OCI-LY1 (cell line): ENCODE data around the gene KCMF1.

Experiments used
- H2AFZ ChIP-seq: fragments of 200-600 bp; sonication (generic), shearing (Covaris generic); 2 replicates; pipeline ENCODE4 v1.6.0; 2014; ENCODE audit warnings: antibody characterized with exemption, mild to moderate bottlenecking, low read length
- H3F3A ChIP-seq: fragments of 200-600 bp; sonication (generic), shearing (Covaris generic); 2 replicates; pipeline ENCODE4 v1.6.0; 2014; ENCODE audit warnings: mild to moderate bottlenecking, antibody characterized with exemption, low read length, moderate library complexity; ENCODE audit not compliant: insufficient read depth
- H3K27ac ChIP-seq: fragments of 200-600 bp; sonication (generic); 2 replicates; pipeline ENCODE4 v1.5.1; 2014; ENCODE audit warnings: low read length, mixed run types, mild to moderate bottlenecking, low read depth; ENCODE audit not compliant: poor library complexity, severe bottlenecking
- H3K27me3 ChIP-seq: fragments of 200-600 bp; sonication (generic); 2 replicates; pipeline ENCODE4 v1.6.0; 2014; ENCODE audit warnings: antibody characterized with exemption, mild to moderate bottlenecking, low read length, moderate library complexity; ENCODE audit not compliant: insufficient read depth
- H3K36me3 ChIP-seq: fragments of 200-600 bp; sonication (generic); 2 replicates; pipeline ENCODE4 v1.6.1; 2014; ENCODE audit warnings: mild to moderate bottlenecking, antibody characterized with exemption, low read length, moderate library complexity, mixed read lengths; ENCODE audit not compliant: insufficient read depth
- H3K4me1 ChIP-seq: fragments of 200-600 bp; sonication (generic); 2 replicates; pipeline ENCODE4 v1.5.1; 2014; ENCODE audit warnings: mild to moderate bottlenecking, low read length, moderate library complexity; ENCODE audit not compliant: insufficient read depth, severe bottlenecking
- H3K4me2 ChIP-seq: fragments of 200-600 bp; sonication (generic), shearing (Covaris generic); 2 replicates; pipeline ENCODE4 v1.6.1; 2014; ENCODE audit warnings: low read length
- H3K4me3 ChIP-seq: fragments of 200-600 bp; sonication (generic); 2 replicates; pipeline ENCODE4 v1.5.1; 2014; ENCODE audit warnings: low read length, low read depth, mild to moderate bottlenecking, mixed read lengths; ENCODE audit not compliant: poor library complexity, severe bottlenecking
- H3K79me2 ChIP-seq: fragments of 200-600 bp; shearing (Covaris generic); 2 replicates; pipeline ENCODE4 v1.6.1; 2016; ENCODE audit warnings: mixed run types, low read length, mixed read lengths; ENCODE audit not compliant: insufficient read depth
- H3K9ac ChIP-seq: fragments of 200-600 bp; sonication (generic), shearing (Covaris generic); 2 replicates; pipeline ENCODE4 v1.6.1; 2014; ENCODE audit warnings: mild to moderate bottlenecking, low read length, mixed read lengths
- H3K9me2 ChIP-seq: fragments of 200-600 bp; sonication (generic), shearing (Covaris generic); 2 replicates; pipeline ENCODE4 v1.6.1; 2014; ENCODE audit warnings: low read depth, mild to moderate bottlenecking, low read length, mixed read lengths
- H3K9me3 ChIP-seq: fragments of 200-600 bp; shearing (Covaris generic); 2 replicates; pipeline ENCODE4 v1.6.1; 2014; ENCODE audit warnings: low read length, mixed read lengths
- H4K20me1 ChIP-seq: fragments of 200-600 bp; sonication (generic), shearing (Covaris generic); 2 replicates; pipeline ENCODE4 v1.6.0; 2016; ENCODE audit warnings: mild to moderate bottlenecking, low read length; ENCODE audit not compliant: insufficient read depth
- EZH2 ChIP-seq: fragments of 200-600 bp; sonication (generic), shearing (Covaris generic); IDR thresholded peaks from 2 replicates; pipeline ENCODE4 v1.8.0; 2017; ENCODE audit warnings: borderline replicate concordance, mixed run types, mild to moderate bottlenecking, antibody characterized with exemption, low read length, moderate library complexity, mixed read lengths
- TF ChIP-seq, protein P1 (sequence below): fragments of 200-600 bp; sonication (generic), shearing (Covaris generic); IDR thresholded peaks from 2 replicates; pipeline ENCODE4 v1.5.1; 2017; ENCODE audit warnings: mild to moderate bottlenecking, antibody characterized with exemption, low read length, moderate library complexity, mixed read lengths

Gene KCMF1

DNA sequence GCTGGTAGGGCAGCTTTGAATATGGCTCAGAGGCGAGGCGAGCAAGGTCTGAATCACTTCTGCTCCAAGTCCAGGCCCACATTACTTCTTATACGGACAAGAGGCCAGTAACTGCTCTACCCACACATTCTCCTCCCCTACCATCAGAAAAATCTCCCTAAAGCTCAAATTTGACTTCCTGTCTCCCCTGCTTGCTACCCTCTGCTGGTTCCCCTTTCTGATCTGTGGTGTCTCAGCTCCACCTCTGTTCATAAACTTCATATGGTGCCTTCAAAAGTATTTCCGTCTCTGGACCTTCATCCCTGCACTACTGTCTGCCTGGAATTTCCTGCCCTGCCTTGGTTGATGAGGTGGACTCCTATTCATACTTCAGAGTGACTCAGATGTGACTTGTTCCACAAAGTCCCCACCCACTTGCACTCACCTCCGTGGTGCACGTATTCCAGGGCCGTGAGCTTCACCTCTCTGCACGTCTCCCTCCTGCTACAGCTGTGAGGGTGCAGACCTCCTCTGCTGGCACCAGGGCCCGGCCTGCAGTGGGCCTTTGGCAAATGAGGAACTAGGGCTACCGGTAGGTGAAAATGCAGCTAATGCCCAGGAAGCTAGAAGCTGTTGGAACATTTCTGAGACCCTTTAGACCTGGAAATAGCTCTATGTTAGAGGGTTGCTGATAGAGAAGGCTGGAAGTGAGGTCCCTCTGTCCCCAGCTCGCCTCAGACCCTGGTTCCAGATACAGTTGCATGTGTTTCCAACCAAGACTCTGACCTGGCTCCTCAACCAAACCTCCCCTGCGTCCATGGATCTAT is 24.6 kb upstream of the KCMF1 start:
- Histone ChIP-seq H3K27ac (peak overlapping the region; percentile 92), H3K79me2 (no peaks in the 10 kb centered on the region), H3K4me1 (peaks cover 21% of the 10 kb centered on the region), H2AFZ (0 out of 2 replicates have a peak overlapping the region, but pooled peaks have one; percentile 16), H3K9me2 (no peaks in the 10 kb centered on the region), H3F3A (no peaks in the 10 kb centered on the region), H3K36me3 (no peaks in the 10 kb centered on the region), H4K20me1 (no peaks in the 10 kb centered on the region), H3K4me3 (peak overlapping the region; percentile 28), H3K9ac (peak overlapping the region; percentile 42; the same call in 1 of the 2 replicates), H3K4me2 (peak overlapping the region; percentile 57), H3K27me3 (no peaks in the 10 kb centered on the region), H3K9me3 (no peaks in the 10 kb centered on the region)
- TF ChIP-seq EZH2: no peak
- TF ChIP-seq, protein P1, sequence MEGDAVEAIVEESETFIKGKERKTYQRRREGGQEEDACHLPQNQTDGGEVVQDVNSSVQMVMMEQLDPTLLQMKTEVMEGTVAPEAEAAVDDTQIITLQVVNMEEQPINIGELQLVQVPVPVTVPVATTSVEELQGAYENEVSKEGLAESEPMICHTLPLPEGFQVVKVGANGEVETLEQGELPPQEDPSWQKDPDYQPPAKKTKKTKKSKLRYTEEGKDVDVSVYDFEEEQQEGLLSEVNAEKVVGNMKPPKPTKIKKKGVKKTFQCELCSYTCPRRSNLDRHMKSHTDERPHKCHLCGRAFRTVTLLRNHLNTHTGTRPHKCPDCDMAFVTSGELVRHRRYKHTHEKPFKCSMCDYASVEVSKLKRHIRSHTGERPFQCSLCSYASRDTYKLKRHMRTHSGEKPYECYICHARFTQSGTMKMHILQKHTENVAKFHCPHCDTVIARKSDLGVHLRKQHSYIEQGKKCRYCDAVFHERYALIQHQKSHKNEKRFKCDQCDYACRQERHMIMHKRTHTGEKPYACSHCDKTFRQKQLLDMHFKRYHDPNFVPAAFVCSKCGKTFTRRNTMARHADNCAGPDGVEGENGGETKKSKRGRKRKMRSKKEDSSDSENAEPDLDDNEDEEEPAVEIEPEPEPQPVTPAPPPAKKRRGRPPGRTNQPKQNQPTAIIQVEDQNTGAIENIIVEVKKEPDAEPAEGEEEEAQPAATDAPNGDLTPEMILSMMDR: peak; percentile 12; the same call in 1 of the 2 replicates

DNA sequence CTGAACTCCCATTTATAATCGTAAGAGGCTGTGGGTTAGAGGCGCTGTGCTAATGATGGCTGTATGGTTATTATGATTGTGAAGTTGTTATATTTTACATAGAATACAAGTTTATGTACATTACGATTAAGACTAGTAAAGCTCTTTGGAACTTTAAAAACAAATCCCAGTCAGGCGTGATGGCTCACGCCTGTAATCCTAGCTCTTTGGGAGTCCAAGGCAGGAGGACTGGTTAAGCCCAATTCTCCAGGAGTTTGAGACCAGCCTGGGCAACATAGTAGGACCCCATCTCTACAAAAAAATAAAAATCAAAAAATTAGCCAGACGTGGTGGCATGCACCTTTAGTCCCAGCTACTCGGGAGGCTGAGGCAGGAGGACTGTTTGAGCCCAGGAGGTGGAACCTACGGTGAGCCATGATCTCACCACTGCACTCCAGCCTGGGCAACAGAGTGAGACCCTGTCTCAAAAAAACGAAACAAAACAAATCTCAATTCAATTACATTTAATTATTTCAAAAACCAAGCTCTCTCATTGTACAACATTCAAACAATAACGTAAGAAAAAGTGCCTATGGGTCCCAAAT is 23.9 kb upstream of the KCMF1 start:
- H3K36me3 ChIP-seq: no peaks in the 10 kb centered on the region
- H3K79me2 ChIP-seq: no peaks in the 10 kb centered on the region
- H3K9me3 ChIP-seq: no peaks in the 10 kb centered on the region
- no peak overlapping the region for H3K4me3 ChIP-seq
- peak overlapping the region; percentile 92 for H3K27ac ChIP-seq
- H2AFZ ChIP-seq: no peak overlapping the region
- H4K20me1 ChIP-seq: no peaks in the 10 kb centered on the region
- H3K27me3 ChIP-seq: no peaks in the 10 kb centered on the region
- H3K9ac ChIP-seq: peak overlapping the region; percentile 42; the same call in 1 of the 2 replicates
- peaks cover 21% of the 10 kb centered on the region for H3K4me1 ChIP-seq
- no peaks in the 10 kb centered on the region for H3F3A ChIP-seq
- no peaks in the 10 kb centered on the region for H3K9me2 ChIP-seq
- peak overlapping the region; percentile 57; the same call in 1 of the 2 replicates for H3K4me2 ChIP-seq
- TF ChIP-seq, protein P1: no peak
- TF ChIP-seq EZH2: no peak

DNA sequence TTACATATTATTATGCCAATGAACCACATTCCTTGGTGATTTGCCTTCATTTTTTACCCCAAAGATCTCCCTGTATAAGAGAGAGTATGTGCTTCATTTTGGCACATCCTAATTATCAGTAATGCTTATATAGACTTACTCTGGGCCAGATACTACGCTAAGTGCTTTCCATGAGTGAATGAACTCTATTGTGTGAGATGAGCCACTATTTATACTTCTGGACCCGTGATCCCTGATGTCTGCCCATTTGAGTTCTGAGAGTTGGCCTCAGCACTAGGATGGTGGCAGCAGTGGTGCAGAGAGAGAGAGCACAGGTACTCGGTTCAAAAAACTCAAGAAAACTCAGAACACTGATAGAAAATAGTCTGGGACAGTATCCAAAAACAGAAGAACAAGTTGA is 17.4 kb upstream of the KCMF1 start:
- Histone ChIP-seq H3K4me1 (no peaks in the 10 kb centered on the region), H3F3A (no peaks in the 10 kb centered on the region), H3K27ac (no peak overlapping the region), H3K36me3 (no peaks in the 10 kb centered on the region), H3K9ac (no peak overlapping the region), H3K9me3 (no peaks in the 10 kb centered on the region), H4K20me1 (no peaks in the 10 kb centered on the region), H3K4me2 (no peak overlapping the region), H3K27me3 (no peaks in the 10 kb centered on the region), H3K4me3 (no peak overlapping the region), H3K79me2 (no peaks in the 10 kb centered on the region), H3K9me2 (no peaks in the 10 kb centered on the region), H2AFZ (no peak overlapping the region)
- TF ChIP-seq EZH2: no peak
- TF ChIP-seq, protein P1: no peak
